Measurements from ENCODE around the gene PPP4R2.

DNA sequence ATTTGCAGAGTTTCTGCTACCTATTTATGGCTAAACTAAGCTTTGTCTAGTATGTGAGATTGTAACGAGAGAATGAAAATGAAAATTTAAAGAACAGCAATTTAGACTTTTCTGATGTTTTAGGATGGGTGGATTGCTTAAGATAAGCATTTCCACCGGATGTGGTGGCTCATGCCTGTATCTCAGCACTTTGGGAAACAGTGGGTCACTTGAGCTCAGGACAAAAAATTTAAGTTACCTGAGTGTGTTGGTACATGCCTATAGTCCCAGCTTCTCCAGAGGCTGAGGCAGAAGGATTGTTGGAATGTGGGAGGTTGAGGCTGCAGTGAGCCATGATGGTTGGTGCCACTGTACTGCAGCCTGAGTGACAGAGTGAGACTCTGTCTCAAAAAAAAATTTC lies 3.3 kb downstream of the PPP4R2 start:
- TF ChIP-seq CTCF (IDR thresholded peaks at IDR 0.05 in 4 of 5, conservative IDR thresholded peaks at IDR 0.05 in 1 of 5) (no peak), POLR2A (IDR thresholded peaks at IDR 0.05) (no peak)
